Dermis microvascular lymphatic vessel endothelial cell (primary cell): ENCODE data around the gene SEC14L2. TPM values are rescaled to one million over a fixed set of nuclear protein-coding genes. Genes with fewer than 3 reads are reported as not detected.
"Not testable (repeated sequence)": the region's sequence is repeated elsewhere in the genome, so short reads cannot be mapped to it uniquely, and the experiment has no call there.

Experiments
- DNase-seq, 2 donors: peaks; one replicate each; pipeline versions ENCODE4 v3.0.0 to v3.0.0-alpha.2; 2010; ENCODE audit warnings: low read depth in 2 of 2
- total RNA-seq: library from RNA; depleted of rRNA; stranded (reverse); fragments of >200 nt; gene quantifications from 2 replicates; pipeline ENCODE4 v1.2.1, GENCODE V29; 2014

The SEC14L2 gene
- total RNA-seq, 1 donor from 2014 or later = 11.7 TPM

DNA sequence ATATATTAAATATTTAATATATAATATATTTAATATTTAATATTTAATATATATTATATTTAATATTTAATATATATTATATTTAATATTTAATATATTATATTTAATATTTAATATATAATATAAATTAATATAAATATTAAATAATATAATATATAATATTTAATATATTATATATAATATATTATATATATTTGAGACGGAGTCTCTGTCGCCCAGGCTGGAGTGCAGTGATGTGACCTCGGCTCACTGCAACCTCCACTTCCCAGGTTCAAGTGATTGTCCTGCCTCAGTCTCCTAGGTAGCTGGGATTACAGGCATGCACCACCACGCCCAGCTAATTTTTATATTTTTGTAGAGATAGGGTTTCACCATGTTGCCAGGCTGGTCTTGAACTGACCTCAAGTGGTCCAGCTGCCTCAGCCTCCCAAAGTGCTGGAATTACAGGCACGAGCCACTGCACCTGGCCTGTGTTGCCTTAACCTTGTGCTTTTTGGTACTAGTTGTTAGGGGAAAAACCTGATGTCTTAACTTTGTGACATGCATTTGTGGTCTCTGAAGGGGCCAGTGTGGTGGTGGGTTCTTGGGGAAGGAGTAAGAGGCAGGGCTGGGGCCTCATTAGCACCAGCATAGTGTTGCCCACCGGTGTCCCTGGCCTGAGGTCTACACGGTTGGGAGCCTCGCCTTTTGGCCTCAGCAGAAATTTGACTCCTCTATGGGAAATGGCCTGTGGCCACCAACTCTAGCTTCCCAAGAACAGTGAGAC, 58.4 kb downstream of the SEC14L2 start:
- DNase-seq = no peak

DNA sequence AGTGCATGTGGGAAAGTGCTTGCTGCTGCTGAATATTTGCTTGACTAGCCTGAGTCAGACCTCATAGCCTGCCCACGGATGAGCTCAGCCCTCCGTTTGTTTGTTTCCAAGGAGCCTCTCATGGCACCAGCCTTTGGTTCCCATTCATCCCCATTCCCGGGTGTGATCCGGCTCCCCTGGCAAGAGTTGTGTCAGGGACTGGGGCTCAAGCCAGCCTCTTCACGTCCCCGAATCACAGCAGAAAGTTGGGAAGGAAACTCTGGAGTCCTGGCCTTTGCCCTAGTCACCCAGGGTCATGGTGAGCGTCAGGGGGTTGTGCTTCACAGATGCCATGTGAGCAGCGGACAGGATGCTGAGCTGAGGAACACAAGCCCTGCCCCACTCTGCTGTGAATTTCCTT, 61.2 kb downstream of the SEC14L2 start:
- DNase-seq = no peak

DNA sequence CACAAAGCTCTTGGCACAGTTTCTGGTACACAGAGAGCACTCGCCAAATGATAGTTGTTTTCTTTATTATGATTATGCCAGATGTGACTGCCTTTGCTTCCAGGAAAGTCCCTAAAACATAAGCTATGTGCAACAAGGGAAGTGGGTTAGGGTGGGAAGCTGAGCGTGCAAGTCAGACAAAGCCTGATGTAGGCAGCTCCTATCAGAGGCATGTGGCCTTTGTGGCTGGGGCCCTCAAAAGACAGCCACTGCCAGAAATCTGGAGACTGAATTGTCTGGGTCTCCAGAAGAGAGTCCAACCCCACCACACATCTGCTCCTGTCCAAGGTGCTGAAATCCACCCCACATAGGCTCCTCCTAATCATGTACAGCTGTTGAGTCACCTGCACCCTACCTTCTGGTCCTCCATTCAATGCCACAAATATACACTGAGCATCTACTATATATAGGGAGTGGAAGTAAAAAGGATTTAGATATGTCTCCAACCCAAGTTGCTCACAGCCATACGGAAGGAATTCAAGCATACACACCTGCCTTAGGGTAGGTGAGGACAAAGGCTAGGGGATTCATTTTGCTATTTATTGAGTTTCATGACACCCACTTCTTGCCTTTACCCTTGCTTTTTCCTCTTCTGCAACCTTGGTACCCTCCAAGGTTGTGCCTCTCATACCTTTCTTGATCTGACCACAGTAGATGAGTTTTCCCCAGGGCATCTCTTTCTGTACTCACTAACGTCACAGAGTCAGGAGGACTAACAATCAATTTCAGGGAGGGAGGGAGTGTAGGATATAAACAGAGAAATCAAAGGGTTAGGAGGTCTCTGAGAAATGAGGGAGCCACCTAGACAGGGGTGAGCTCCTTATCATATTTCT, 62.6 kb downstream of the SEC14L2 start:
- DNase-seq = peak in 1 of 2 donors; percentile 39

DNA sequence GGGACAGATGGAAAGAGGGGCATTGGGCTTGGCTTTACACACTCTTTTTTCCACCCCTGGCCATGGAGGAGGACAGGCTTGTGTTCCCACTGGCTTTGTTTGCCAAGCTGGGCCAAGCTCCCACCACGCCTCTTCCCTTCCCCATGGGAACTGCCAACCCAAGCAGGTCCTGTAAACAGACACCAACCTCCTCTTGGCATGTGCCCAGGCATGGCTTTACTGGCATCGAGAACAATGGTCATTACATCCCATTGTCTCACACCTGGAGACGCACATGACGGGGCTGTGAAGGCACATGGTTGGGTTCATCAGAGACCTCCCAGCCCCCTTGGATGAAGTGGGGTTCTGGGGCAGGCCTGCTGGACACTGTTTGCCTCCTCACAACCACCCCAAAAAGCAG, 63.3 kb downstream of the SEC14L2 start:
- peak in 1 of 2 donors; percentile 11 for DNase-seq

DNA sequence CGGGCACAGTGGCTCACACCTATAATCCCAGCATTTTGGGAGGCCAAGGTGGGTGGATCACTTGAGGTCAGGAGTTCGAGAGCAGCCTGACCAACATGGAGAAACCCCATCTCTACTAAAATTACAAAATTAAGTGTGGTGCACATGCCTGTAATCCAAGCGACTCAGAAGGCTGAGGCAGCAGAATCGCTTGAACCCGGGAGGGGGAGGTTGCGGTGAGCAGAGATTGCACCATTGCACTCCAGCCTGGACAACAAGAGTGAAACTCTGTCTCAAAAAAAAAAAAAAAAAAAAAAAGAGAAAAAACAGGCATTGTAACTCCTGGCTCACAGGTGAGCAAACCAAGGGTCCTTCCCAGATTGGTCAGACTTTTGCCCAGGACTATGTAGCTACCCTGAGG, 63.7 kb downstream of the SEC14L2 start:
- DNase-seq = not testable (repeated sequence)

DNA sequence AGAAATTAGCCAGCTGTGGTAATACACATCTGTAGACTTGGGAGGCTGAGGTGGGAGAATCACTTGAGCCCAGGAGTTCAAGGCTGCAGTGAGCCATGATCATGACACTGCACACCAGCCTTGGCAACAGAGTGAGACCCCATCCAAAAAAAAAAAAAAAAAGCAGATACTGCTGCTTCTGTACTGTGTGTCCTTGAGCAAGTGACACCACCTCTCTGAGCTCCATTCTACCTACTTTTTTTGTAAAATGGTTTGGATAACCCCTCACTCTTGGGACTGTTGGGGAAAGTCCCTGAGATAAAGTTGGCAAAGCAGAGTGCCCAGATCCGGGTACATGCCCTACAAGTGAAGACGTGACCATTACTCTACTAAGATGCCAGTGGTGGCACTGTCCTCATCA, 72.3 kb downstream of the SEC14L2 start:
- no peak for DNase-seq

DNA sequence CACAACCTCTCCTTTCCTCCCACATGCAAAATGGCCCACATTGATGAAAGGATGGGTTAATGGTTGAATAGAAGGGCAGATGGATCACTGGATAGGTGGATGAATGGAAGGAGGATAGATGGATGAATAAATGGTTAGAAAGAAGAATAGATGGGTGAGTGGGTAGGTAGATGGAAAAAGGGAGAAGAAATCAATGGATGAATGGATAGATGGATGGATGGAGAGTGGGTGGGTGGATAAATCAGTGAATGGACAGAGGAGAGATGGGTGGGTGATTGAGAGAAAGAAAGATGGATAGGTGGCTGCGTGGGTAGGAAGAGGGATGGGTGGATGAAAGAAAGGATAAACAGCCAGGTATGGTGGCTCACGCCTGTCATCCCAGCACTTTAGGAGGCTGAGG, 73.8 kb downstream of the SEC14L2 start:
- DNase-seq = no peak

DNA sequence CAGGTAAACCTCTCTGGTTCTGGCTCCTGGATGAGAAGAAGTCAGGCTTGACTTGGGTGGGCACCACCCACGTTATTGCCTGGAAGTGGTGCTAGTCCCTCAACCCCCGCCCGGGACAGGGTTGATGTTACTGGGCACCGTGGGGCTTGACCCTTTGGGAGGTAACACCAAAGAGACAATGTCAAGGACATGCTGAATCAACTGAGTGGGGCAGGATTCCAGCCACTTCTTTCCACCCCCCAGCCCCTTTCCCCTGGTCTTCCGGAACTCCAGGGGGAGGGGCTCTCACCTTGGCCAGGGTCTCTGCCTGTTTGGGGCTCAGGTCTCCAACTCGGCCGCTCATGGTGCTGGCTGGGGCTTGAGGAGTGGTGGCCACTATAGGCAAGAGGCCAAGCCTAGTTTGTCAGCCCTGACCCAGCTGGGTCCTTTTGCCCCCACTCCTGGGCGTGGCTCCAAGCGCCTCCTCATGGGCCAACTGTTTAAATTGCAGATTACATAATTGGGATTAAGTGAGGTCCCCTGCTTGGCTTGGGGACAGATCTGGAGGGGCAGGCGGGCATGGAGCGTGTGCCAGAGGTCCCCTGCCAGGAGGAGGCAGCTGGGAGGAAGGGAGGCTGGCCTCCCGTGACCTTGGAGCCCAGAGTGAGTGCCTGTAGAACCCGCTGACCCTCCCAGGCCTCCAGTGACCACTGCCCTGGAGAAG, 74.9 kb downstream of the SEC14L2 start, which contains the start of gene SEC14L3:
TSS of gene SEC14L3 (minus strand) at position 402 of the 703 bp plus-strand sequence. CDS start at position 343, 59 bp downstream.
- no peak for DNase-seq

DNA sequence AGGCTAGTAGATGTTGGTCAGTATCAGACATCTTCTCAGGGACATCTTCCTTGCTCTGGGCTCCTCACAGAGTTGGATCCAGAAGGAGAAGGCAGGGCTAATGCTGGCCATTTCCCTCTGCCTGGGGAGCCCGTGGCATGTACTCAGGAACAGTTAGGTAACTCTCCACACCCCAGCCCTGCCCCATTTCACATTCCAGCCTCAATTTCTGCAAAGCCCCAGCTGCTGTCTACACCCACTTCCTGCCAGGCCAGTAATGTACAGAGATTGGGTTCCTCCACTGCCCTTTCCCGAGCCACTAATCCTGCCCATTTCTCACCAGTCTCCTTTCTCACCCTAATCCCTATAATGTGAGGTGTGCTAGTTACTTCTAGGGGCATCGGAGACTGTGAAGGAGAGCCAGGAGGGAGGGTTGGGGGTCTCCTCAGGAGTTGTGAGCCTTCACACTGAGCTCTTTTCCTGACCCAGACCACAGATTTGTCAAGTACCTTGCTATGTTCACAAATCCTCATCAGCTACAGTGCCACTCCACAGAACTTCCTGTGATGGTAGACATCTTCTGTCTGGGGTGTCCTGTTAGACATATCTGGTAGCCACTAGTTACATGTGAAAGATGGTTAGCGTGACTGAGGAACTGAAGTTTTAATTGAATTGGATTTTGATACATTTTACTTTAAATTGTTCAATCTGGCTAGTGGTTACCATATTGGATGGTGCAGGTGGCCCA, 76.3 kb downstream of the SEC14L2 start:
- DNase-seq = no peak

DNA sequence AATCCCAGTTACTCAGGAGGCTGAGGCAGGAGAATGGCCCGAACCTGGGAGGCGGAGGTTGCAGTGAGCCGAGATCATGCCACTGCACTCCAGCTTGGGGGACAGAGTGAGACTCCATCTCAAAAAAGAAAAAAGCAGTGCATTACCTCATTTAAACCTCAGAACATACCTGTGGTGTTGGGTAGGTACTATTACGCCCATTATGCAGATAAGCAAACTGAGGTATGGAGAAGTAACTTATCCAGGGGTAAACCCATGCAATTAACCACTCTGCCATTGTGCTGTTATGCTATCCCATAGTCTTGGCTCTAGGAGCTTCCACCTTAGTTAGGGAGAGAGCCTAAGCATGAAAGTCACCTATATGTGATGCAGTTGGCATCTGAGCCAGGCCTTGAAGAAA, 77.3 kb downstream of the SEC14L2 start:
- DNase-seq = no peak

Other genes starting within 250 kb of the SEC14L2 start
- gene LIF, start 150.3 kb upstream of the SEC14L2 start, total RNA-seq = 0.25 and 0.26 TPM in 2 replicates
- not detected in 2 replicates for gene OSM, start 130.2 kb upstream of the SEC14L2 start, total RNA-seq
- 5.5 and 8.2 TPM in 2 replicates for gene CASTOR1, start 107.5 kb upstream of the SEC14L2 start, total RNA-seq
- gene TBC1D10A, start 70.1 kb upstream of the SEC14L2 start, total RNA-seq = 6.0 and 10.2 TPM in 2 replicates
- gene SF3A1, start 40.1 kb upstream of the SEC14L2 start, total RNA-seq = 11.3 and 17.3 TPM in 2 replicates
- gene CCDC157, start 40.0 kb upstream of the SEC14L2 start, total RNA-seq = 1.3 and 1.5 TPM in 2 replicates
- 12.5 and 21.1 TPM in 2 replicates for gene RNF215, start 9.6 kb upstream of the SEC14L2 start, total RNA-seq
- gene MTFP1, start 28.8 kb downstream of the SEC14L2 start, total RNA-seq = 31.0 and 33.6 TPM in 2 replicates
- not detected in 2 replicates for gene SEC14L3, start 75.0 kb downstream of the SEC14L2 start, total RNA-seq
- gene SEC14L4, start 108.7 kb downstream of the SEC14L2 start, total RNA-seq = 0.13 and 0.51 TPM in 2 replicates
- gene SEC14L6, start 149.7 kb downstream of the SEC14L2 start, total RNA-seq = under 0.01 and 0.13 TPM in 2 replicates
- 0.13 TPM in 1 of 2 replicates, not detected in the other for gene GAL3ST1, start 177.6 kb downstream of the SEC14L2 start, total RNA-seq
- gene PES1, start 194.9 kb downstream of the SEC14L2 start, total RNA-seq = 60.3 and 67.3 TPM in 2 replicates
- gene TCN2, start 210.2 kb downstream of the SEC14L2 start, total RNA-seq = 18.2 and 29.5 TPM in 2 replicates
- 26.4 and 31.3 TPM in 2 replicates for gene SLC35E4, start 238.8 kb downstream of the SEC14L2 start, total RNA-seq